Pons (tissue), 1 donor: ENCODE results near the gene ATP5F1B.

Source experiments
- DNase-seq: peaks from one replicate; pipeline ENCODE4 v3.0.0-alpha.2; 2016; ENCODE audit warnings: low spot score

Gene ATP5F1B

GRCh38 chr12:56616925-56617324 is 28.9 kb downstream of the ATP5F1B start:
- DNase-seq = no peak

GRCh38 chr12:56616244-56616643 is 29.5 kb downstream of the ATP5F1B start:
- DNase-seq = no peak

- DNase-seq = no peak
Measured at GRCh38 chr12:56614627-56615026, 31.2 kb downstream of the ATP5F1B start.

GRCh38 chr12:56604355-56604754 is 41.4 kb downstream of the ATP5F1B start:
- DNase-seq = no peak

- no peak for DNase-seq
Measured at GRCh38 chr12:56602239-56602638, 43.5 kb downstream of the ATP5F1B start.

- DNase-seq = no peak
Measured at GRCh38 chr12:56601503-56601902, 44.3 kb downstream of the ATP5F1B start.

GRCh38 chr12:56600753-56601152 is 45.0 kb downstream of the ATP5F1B start:
- no peak for DNase-seq

GRCh38 chr12:56599797-56600196 is 46.0 kb downstream of the ATP5F1B start:
- DNase-seq = no peak

GRCh38 chr12:56599041-56599440 is 46.7 kb downstream of the ATP5F1B start:
- DNase-seq = no peak

GRCh38 chr12:56596815-56597214 is 49.0 kb downstream of the ATP5F1B start:
- no peak for DNase-seq

GRCh38 chr12:56593909-56594621 is 51.7 kb downstream of the ATP5F1B start:
- DNase-seq = peak; percentile 62

- DNase-seq = peak; percentile 51
Measured at GRCh38 chr12:56591961-56592360, 53.8 kb downstream of the ATP5F1B start.

GRCh38 chr12:56591126-56591525 is 54.7 kb downstream of the ATP5F1B start:
- DNase-seq = no peak

GRCh38 chr12:56590237-56590830 is 55.5 kb downstream of the ATP5F1B start:
- DNase-seq = no peak

- no peak for DNase-seq
Measured at GRCh38 chr12:56589783-56590182, 56.0 kb downstream of the ATP5F1B start.
